A204.1 (cell line): ENCODE data around the gene HDAC9.

ENCODE experiments used
- FAIRE-seq: peaks from 2 replicates; lab custom pipeline; 2012; peaks lifted over from hg19 to GRCh38; lab: Jason Lieb, UNC

HDAC9 gene

GRCh38 chr7:18494821-18495408 lies 634 bp upstream of the HDAC9 start:
- FAIRE-seq: no peak

DNA sequence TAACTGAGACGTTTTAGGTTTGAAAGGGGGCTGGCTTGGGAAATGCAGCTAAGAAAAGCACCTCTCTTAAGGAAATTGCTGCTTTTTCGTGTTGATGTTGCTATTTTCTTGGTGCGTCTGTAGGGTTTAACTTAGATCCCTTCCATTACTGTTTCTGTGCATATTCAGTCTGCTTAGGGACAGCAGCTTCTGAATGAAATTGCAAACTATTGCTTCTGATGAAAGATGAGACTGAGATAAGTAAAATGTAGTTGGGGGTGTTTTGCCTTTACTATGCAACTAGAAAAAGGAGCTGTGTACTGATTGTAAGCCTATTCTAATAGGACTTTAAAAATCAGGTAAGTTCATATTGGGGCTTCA lies 772 bp downstream of the HDAC9 start:
- FAIRE-seq: no peak

DNA sequence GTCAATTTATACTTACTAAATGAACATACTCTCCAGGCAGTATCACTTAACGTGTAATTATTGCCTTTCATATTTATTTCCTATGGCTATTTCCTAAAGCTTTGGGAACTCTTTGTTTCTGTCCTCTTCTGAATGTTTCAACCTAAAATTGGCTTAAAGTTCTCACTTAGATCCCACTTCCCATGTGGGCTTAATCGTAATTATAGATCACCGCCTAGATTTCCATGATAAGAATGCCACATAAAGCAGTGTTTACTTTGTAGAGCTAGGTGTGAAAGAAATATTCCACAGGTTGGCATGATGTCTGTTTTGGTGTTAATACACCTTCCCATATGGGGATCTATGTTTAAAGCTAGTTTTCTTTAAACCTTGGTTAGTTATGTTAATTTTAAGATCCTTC lies 1.5 kb downstream of the HDAC9 start:
- no peak for FAIRE-seq

DNA sequence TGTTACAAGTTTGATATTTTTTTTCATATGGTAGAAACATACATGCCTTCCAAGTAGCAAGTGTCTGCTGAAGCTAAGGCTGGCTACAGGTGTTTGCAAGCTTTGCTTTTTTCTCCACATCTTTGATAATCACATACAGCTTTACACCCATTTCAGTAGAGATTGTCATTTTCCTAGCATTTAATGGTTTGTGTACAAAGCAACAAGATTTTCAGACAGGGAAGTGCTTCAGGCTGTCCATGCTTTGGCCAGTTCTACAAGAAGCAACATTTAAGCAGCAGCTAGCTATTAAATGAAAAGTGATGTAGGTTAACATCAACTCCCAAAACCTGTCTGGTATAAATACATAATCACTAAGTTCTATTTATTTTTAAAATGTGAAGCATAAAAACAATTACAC lies 2.3 kb downstream of the HDAC9 start:
- no peak for FAIRE-seq

GRCh38 chr7:18498341-18498740 lies 2.8 kb downstream of the HDAC9 start:
- FAIRE-seq: no peak

DNA sequence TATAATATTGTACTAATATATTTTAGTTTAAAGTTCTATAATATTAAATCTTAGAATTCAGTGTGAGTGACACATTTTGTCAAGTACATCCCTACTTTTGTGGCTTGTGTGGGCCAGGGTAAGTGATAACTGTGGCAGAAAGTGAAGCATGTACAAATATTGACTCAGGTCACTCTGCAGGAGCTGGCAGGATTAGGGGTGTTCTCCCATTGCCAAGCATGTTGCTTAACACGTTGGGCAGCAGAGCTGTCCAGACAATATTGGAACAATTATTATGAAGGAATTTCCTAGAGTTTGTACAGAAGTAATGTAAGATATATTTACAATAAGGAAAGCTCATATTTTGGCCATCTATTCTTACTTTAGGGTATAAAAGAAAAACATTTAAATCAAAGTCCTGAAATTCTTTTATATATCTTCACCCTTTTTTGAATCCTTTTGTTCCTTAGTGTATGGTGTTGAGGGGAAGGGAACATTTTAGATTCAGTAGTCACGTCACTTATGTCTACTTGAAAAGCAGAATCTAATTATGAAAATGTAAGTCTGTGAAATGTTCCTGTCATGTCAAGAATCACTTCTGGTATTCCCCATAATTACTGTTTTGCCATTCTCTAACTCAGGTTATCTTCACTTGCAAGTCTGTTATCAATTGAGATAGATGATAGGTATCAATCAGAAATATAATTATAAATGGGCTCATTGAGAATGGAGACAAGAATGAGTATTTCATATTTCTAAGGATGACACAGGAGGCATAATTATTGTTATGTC lies 4.0 kb downstream of the HDAC9 start:
- FAIRE-seq: no peak

DNA sequence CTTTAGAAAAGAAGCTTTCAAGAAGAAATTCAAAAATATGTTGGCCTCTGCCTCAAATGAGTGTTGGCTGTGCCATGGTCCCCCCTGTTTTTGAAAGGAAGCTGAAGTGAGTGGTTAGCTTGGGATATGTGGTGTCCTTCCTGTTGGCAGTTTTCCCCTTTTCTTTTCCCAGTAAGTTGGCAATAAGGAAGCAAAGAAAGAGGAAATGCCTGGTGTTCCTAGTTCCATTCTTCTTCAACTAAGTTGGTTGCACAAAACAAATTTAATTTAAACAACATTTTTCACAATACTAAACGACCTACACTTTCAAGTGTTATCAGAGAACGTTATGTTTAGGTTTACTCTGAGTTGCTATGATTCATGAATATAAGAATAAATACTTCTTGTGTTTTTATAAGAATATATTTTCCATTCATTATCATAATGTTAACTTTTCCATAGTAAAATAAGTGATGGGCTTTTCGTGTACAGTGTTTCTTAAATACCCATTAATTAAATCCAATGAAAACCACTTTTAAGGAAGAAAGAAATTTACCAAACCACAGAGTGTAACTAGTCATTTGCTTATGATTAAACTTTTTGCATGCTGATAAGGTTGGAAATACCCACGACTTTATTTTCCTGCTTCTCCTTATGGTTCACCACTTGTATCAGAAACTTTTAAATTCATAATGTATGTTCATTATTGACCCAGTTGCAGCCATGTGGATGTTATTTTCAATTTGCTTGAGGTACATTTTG lies 7.7 kb downstream of the HDAC9 start:
- FAIRE-seq: no peak

- no peak for FAIRE-seq
Observed at GRCh38 chr7:18504965-18505364, 9.4 kb downstream of the HDAC9 start.

- FAIRE-seq: no peak
Observed at GRCh38 chr7:18505870-18506460, 10.4 kb downstream of the HDAC9 start.

GRCh38 chr7:18508443-18509427 lies 13.2 kb downstream of the HDAC9 start:
- FAIRE-seq: no peak

- FAIRE-seq: no peak
Observed at GRCh38 chr7:18509481-18509880, 13.9 kb downstream of the HDAC9 start.

DNA sequence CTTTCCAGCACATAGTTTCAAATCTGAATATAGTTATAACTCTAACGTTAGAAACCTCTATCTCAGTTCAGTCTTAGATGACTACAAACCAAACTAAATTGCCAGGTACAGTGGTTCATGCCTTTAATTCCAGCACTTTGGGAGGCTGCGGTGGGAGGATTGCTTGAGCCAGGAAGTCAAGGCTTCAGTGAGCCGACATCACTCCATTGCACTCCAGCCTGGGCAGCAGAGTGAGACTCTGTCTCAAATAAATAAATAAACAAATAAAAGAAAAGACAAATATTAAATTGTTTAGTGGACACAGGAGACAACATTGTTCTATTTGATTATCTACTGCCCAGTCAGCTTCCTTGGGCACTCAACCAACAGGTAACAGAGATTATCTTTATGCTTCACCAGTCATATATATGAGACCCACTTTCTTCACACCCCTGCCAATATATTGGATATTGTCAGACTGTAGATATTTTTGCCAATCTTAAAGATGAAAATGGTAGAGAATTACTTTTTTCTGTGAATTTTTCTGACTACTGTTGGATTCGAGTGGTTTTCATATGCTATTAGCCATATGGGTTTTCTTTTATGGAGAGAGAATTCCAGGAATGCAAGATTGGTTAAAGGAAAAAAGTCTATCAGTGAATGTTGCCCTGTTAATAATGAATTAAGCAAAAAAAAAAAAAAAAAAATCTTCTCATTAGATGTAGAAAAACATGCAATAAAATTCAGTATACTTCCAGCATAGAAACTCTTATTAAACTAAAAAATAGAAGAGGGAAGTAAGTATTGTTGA lies 16.0 kb downstream of the HDAC9 start:
- FAIRE-seq: no peak

GRCh38 chr7:18513343-18513742 lies 17.8 kb downstream of the HDAC9 start:
- no peak for FAIRE-seq

- FAIRE-seq: no peak
Observed at GRCh38 chr7:18515067-18515466, 19.5 kb downstream of the HDAC9 start.

DNA sequence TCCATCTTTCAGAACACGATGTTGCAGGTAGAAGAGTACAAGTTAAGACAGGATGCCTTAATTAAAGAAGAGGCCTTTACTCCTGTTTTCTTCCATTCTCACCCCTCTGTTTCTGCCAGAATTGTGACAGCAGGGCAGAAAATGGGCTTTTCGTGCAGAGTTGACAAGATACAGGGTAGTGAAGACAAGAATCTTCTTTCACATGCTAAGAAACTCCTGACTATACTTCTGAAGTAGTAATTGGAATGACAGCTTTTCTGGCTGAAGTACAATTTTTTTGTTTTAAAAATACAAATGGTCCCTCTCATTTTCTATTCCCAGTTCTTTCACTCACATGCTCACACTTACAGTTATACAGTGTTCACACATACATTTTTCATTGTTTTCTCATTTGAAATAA lies 22.1 kb downstream of the HDAC9 start:
- FAIRE-seq: no peak

DNA sequence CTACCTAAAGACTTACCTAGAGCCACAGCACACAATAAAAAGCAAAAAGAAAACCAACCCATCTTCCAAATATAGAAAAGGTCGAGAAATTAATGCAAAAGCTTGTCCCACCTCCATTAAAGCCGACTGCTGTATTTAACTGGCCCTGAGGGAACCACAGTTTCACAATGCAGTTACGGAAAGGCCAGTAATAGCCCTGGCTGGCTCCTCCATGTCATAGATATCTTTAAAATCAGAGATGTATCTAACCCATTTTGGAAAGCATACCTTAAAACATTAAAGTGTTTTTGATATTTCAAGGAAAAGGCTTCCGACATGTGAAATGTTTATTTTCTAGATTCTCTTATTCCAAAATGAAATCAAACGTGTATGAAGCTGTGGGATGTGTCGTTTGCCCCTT lies 23.0 kb downstream of the HDAC9 start:
- no peak for FAIRE-seq

GRCh38 chr7:18520450-18521235 lies 25.1 kb downstream of the HDAC9 start:
- FAIRE-seq: no peak

- FAIRE-seq: no peak
Observed at GRCh38 chr7:18521236-18521589, 25.7 kb downstream of the HDAC9 start.

DNA sequence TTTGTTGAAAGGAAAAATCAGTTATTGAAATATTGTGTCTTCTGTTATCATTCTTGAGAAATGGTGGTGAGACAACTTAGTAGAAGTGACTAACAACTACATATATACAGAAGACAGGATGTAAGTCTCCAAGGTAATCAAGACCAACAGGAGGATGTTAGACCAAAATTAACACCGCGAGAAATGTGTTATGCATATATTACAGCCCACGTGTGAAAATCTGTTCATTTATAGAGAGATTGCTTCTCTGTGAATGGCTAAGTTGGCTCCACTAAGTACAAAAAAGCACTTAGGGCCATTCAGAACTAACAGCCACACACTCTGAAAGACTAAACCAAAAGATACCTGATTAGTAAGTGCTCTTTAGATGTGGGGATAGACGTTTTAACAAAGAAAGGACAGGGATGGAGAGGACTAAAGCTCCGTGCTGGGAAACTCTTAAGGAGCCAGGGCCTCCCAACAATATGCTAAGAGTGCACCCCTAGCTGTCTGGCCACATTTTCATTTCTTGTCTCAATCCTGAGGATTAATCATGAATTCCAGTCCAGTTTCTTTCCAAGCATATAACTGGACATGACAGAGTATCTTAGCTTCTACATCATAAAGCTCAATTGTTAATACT lies 26.5 kb downstream of the HDAC9 start:
- no peak for FAIRE-seq

GRCh38 chr7:18524248-18524647 lies 28.7 kb downstream of the HDAC9 start:
- FAIRE-seq: no peak
